ENCODE data around the gene ZNF835.

DNA sequence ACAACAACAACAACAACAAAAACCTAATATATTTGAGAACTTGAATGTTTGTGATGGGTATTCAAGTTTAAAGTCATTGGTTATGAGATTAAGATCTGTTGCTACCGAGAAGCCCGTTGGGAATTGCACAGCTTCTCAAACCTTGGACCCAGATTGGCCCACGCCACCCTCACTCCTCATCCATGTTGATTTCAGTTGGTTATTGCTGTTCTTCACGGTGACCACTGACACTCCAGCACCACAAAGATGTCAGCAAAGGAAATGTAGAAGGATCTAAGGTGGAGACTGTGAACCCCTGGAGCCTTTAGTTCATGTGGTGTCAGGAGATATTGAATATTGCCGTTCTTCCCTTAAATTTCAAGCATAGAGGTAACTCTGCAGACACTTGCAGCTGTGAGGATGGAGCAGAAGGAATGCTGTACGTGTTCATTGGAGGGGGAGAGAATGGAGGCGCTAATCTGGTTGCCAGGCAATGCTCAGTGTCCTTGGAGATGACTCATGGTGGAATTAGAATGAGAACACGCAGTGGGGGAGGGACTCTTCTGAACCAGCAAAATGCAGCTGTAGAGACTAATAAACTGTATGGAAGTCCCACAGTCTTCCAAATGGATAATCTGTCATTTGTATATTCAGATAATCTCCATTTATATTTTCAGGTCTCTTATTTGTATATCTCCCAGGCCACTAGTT, 20.8 kb upstream of the ZNF835 start:
- TF ChIP-seq POLR2A (IDR thresholded peaks at IDR 0.05): no peak
- TF ChIP-seq, protein P1, sequence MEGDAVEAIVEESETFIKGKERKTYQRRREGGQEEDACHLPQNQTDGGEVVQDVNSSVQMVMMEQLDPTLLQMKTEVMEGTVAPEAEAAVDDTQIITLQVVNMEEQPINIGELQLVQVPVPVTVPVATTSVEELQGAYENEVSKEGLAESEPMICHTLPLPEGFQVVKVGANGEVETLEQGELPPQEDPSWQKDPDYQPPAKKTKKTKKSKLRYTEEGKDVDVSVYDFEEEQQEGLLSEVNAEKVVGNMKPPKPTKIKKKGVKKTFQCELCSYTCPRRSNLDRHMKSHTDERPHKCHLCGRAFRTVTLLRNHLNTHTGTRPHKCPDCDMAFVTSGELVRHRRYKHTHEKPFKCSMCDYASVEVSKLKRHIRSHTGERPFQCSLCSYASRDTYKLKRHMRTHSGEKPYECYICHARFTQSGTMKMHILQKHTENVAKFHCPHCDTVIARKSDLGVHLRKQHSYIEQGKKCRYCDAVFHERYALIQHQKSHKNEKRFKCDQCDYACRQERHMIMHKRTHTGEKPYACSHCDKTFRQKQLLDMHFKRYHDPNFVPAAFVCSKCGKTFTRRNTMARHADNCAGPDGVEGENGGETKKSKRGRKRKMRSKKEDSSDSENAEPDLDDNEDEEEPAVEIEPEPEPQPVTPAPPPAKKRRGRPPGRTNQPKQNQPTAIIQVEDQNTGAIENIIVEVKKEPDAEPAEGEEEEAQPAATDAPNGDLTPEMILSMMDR (IDR thresholded peaks at IDR 0.05): no peak
